Epithelial cell of proximal tubule (primary cell): ENCODE data around the gene ALDH8A1. TPM values are rescaled to one million over a fixed set of nuclear protein-coding genes. Genes with fewer than 3 reads are reported as not detected.

Experiments used
- DNase-seq: peaks from one replicate; pipeline ENCODE4 v3.0.0-alpha.2; 2011; ENCODE audit warnings: low read depth
- H3K4me3 ChIP-seq: 2 replicates; pipeline ENCODE4 v1.5.1; 2011; ENCODE audit warnings: low read depth, mild to moderate bottlenecking, low read length
- CTCF ChIP-seq: conservative IDR thresholded peaks from 2 replicates; pipeline ENCODE4 v1.5.1; 2012; ENCODE audit warnings: low read depth, mild to moderate bottlenecking, low read length
- total RNA-seq: library from RNA; depleted of rRNA; stranded (reverse); fragments of >200 nt; gene quantifications from 2 replicates; pipeline ENCODE4 v1.2.3, GENCODE V29; 2015

ALDH8A1 gene
- total RNA-seq, 1 donor from 2014 or later, result 0.40 TPM

- DNase-seq, result no peak
- no peak overlapping the region for H3K4me3 ChIP-seq
- TF ChIP-seq CTCF, result no peak
These were observed 4.5 kb upstream of the ALDH8A1 start for GRCh38 chr6:134954272-134955000.

DNA sequence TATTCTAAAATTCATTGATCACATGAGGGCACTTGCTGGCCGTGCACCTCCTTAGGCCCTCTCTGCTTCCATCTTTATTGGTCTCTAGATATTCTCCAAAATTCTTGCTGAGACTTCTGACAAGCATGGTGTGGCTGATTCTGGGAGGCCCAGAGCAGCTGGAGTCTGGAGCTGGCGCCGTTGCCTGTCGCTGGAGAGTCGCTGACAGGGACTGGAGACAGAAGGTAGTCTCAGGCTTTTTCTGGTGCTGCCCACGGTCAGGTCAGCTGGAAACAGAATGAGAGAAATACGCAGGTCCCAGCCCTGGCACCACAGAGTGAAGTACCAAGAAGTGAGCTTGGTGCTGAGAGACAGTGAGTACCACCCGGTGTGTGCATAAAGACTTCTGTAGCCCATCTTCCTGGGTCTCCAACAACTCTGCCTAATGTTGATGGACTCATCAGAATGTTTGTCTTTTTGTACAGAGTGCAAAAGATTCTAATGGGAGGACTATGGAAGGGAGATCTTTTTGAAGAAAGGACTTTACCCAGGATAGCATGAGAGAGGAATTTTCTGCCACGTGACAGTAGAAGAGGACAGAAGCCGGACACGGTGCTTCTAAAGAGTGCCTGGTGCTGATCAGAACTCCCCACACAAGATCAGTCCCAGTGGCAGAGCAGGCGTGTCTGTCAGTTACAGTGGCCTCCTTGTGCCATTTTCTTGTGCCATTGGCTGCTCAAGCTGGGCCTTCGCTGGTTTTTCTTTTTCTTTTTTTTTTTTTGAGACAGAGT, 1.8 kb upstream of the ALDH8A1 start:
- no peak for TF ChIP-seq CTCF
- no peak for DNase-seq
- H3K4me3 ChIP-seq, result no peak overlapping the region

DNA sequence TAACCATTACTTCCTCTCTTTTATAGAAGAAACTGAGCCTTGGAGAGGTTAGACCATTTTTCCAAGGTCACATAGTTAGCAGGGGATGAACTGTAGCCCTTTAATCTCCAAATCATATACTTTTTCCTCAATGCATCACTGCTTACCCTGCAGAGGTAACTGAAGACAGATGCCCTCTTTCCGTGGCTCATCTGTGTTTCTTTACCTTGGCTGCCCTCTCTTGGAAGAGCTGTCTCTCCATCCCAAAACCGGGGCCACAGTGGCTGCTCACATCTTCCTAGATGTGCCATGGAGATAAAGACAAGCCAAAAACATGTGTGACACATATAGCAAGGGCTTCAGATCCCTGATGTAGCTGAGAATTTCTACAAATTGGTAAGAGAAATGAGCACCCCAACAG, 581 bp upstream of the ALDH8A1 start:
- no peak overlapping the region for H3K4me3 ChIP-seq
- DNase-seq, result no peak
- no peak for TF ChIP-seq CTCF

GRCh38 chr6:134948691-134949090, 1.2 kb downstream of the ALDH8A1 start:
- DNase-seq, result no peak
- H3K4me3 ChIP-seq, result peak overlapping the region; percentile 54

GRCh38 chr6:134948142-134948541, 1.8 kb downstream of the ALDH8A1 start:
- TF ChIP-seq CTCF, result no peak
- H3K4me3 ChIP-seq, result peak overlapping the region; percentile 54

More at GRCh38 chr6:134948691-134949090, 1.2 kb downstream of the ALDH8A1 start:
- TF ChIP-seq CTCF, result no peak

DNA sequence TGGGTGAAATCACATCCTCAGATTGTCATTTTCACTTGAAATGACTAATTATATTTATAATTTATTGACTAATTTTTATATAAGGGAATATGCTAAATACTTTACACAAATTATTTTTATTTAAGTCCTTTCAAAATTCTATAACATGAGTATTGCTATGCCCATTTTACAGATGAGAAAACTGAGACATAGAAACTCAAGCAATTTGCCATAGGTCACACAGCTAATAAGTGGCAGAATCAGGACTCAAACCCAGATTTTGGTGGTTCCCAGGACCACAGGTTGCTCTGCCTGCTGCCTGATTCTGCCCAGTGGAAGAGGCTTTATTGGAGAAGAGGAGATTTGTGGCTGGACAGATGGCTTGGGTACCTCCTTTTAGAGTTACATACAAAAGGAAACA, 4.9 kb downstream of the ALDH8A1 start:
- TF ChIP-seq CTCF, result no peak
- DNase-seq, result no peak
- H3K4me3 ChIP-seq, result no peak overlapping the region

More at GRCh38 chr6:134948142-134948541, 1.8 kb downstream of the ALDH8A1 start:
- no peak for DNase-seq
